HEK293 (cell line): Measurements from ENCODE around the gene SLC10A1.

Source experiments
- CTCF ChIP-seq: fragments of 450-650 bp; formaldehyde crosslinking; IDR thresholded peaks from 2 replicates; pipeline ENCODE4 v1.5.1; 2016; ENCODE audit warnings: missing biosample characterization, missing genetic modification characterization
- REST ChIP-seq: fragments of 450-650 bp; formaldehyde crosslinking; IDR thresholded peaks from 2 replicates; pipeline ENCODE4 v1.5.1; 2016; ENCODE audit warnings: missing biosample characterization, missing genetic modification characterization
- YY1 ChIP-seq: fragments of 450-650 bp; formaldehyde crosslinking; IDR thresholded peaks from 2 replicates; pipeline ENCODE4 v1.5.1; 2018; ENCODE audit warnings: missing biosample characterization, missing genetic modification characterization
- ZNF514 ChIP-seq: fragments of 450-650 bp; formaldehyde crosslinking; IDR thresholded peaks from 2 replicates; pipeline ENCODE4 v1.5.1; 2016; ENCODE audit warnings: missing biosample characterization, missing genetic modification characterization
- ZNF768 ChIP-seq: fragments of 450-650 bp; formaldehyde crosslinking; IDR thresholded peaks from 2 replicates; pipeline ENCODE4 v1.5.1; 2018; ENCODE audit warnings: missing biosample characterization, mild to moderate bottlenecking, missing genetic modification characterization

DNA sequence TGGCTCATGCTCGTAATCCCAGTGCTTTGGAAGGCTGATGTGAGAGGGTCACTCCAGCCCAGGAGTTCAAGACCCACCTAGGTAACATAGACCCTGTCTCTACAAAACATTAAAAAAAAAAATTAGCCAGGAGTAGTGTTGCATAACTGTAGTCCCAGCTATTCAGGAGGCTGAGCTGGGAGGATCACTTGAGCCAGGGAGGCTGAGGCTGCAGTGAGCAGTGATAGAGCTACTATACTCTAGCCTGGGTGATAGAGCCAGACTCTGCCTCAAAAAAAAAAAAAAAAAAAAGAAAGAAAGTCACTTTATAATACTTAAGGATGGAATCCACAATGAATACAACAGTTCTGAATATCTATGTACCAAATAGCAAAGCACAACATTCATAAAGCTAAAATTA, 10.2 kb upstream of the SLC10A1 start:
- no peak for TF ChIP-seq YY1 (tag by site-specific recombination)
- TF ChIP-seq CTCF (tag by site-specific recombination): no peak
- no peak for TF ChIP-seq ZNF768 (tag by site-specific recombination)
- TF ChIP-seq REST (tag by site-specific recombination): no peak
- no peak for TF ChIP-seq ZNF514 (tag by site-specific recombination)
